Endothelial cell of umbilical vein (primary cell): ENCODE data around the gene NUBP1. TPM values are rescaled to one million over a fixed set of nuclear protein-coding genes. Genes with fewer than 3 reads are reported as not detected.

Experiments used
- BruUV-seq: library from RNA; stranded (reverse); fragments of 400-500 nt; replicated peaks from 2 replicates; lab custom pipeline; 2021; lab: Mats Ljungman, UMichigan
- CTCF ChIA-PET: fragments of 300-600, 350-600 bp; sonication (Branson Sonifier 250); formaldehyde crosslinking; loops from one replicate; lab custom pipeline; 2021; ENCODE audit warnings: antibody characterized with exemption, inconsistent platforms; lab: Charles Lee
- POLR2A ChIA-PET: fragments of 300-600, 350-600 bp; sonication (Branson Sonifier 250); formaldehyde crosslinking; loops from one replicate; lab custom pipeline; 2021; ENCODE audit warnings: antibody characterized with exemption, inconsistent platforms; lab: Charles Lee
- DNase-seq: peaks from one replicate; pipeline ENCODE4 v3.0.0-alpha.2; 2011; ENCODE audit warnings: low read depth, low spot score
- FAIRE-seq: peaks from 2 replicates; lab custom pipeline; 2011; peaks lifted over from hg19 to GRCh38; lab: Jason Lieb, UNC
- H2AFZ ChIP-seq: 2 replicates; pipeline ENCODE4 v1.6.0; 2012; ENCODE audit warnings: low read depth, low read length, control low read depth, inconsistent platforms
- H3K27ac ChIP-seq: 2 replicates; pipeline ENCODE4 v1.5.1; 2011; ENCODE audit warnings: low read depth, mild to moderate bottlenecking, control low read depth, low read length, moderate library complexity; ENCODE audit not compliant: insufficient read depth
- H3K27me3 ChIP-seq, 2 experiments: 2 replicates each; pipeline versions ENCODE4 v1.6.0 to v1.6.1; 2011; ENCODE audit warnings: low read length in 2 of 2, mixed read lengths in 1 of 2; ENCODE audit not compliant: control insufficient read depth in 2 of 2, insufficient read depth in 2 of 2
- H3K36me3 ChIP-seq, 2 experiments: 2 replicates in 1 of 2; 3 replicates in 1 of 2; pipeline ENCODE4 v1.5.1; 2011; ENCODE audit warnings: low read length in 2 of 2, mild to moderate bottlenecking in 1 of 2, moderate library complexity in 1 of 2; ENCODE audit not compliant: control insufficient read depth in 2 of 2, insufficient read depth in 2 of 2; ENCODE audit errors: extremely low read depth in 1 of 2
- H3K4me1 ChIP-seq: 3 replicates; pipeline ENCODE4 v1.5.1; 2011; ENCODE audit warnings: mild to moderate bottlenecking, low read length; ENCODE audit not compliant: control insufficient read depth, insufficient read depth; ENCODE audit errors: extremely low read depth
- H3K4me2 ChIP-seq: 2 replicates; pipeline ENCODE4 v1.6.1; 2011; ENCODE audit warnings: low read length, control low read depth, mixed read lengths; ENCODE audit not compliant: insufficient read depth
- H3K4me3 ChIP-seq, 3 experiments: fragments of 200-600 bp in 1 of 3; sonication (generic), shearing (Covaris generic) in 1 of 3; replicated peaks in 1 of 3; 2 replicates each; pipeline ENCODE4 v1.5.1; 2011 to 2016; ENCODE audit warnings: control low read depth in 3 of 3, low read length in 3 of 3, mild to moderate bottlenecking in 2 of 3, inconsistent platforms in 1 of 3, low read depth in 1 of 3, moderate library complexity in 1 of 3; ENCODE audit not compliant: insufficient read depth in 1 of 3
- H3K79me2 ChIP-seq: 2 replicates; pipeline ENCODE4 v1.6.0; 2012; ENCODE audit warnings: low read length, inconsistent platforms; ENCODE audit not compliant: control insufficient read depth, insufficient read depth
- H3K9ac ChIP-seq: replicated peaks from 2 replicates; pipeline ENCODE3; 2011; ENCODE audit warnings: low read length, control low read depth; ENCODE audit not compliant: insufficient read depth; ENCODE audit errors: extremely low read depth
- H3K9me1 ChIP-seq: replicated peaks from 3 replicates; pipeline ENCODE4 v1.6.0; 2011; ENCODE audit warnings: mild to moderate bottlenecking, low read length; ENCODE audit not compliant: control insufficient read depth, insufficient read depth; ENCODE audit errors: extremely low read depth
- H3K9me3 ChIP-seq: replicated peaks from 2 replicates; pipeline ENCODE4 v1.5.1; 2012; ENCODE audit warnings: low read length, inconsistent platforms; ENCODE audit not compliant: control insufficient read depth, insufficient read depth
- H4K20me1 ChIP-seq: replicated peaks from 2 replicates; pipeline ENCODE3; 2011; ENCODE audit warnings: mild to moderate bottlenecking, low read length; ENCODE audit not compliant: control insufficient read depth, insufficient read depth; ENCODE audit errors: extremely low read depth
- CTCF ChIP-seq, 2 donors: IDR thresholded peaks; 1 replicate in 1 of 2; 2 replicates in 1 of 2; pipeline ENCODE4 v1.5.1; 2011; ENCODE audit warnings: low read length in 2 of 2, mild to moderate bottlenecking in 2 of 2, moderate library complexity in 2 of 2, control low read depth in 1 of 2, inconsistent platforms in 1 of 2, low read depth in 1 of 2; ENCODE audit not compliant: insufficient read depth in 1 of 2; ENCODE audit errors: extremely low read depth in 1 of 2
- EZH2 ChIP-seq: IDR thresholded peaks from 2 replicates; pipeline ENCODE4 v1.6.1; 2012; ENCODE audit warnings: borderline replicate concordance, low read depth, mild to moderate bottlenecking, moderate library complexity, low read length, inconsistent platforms; ENCODE audit not compliant: severe bottlenecking
- FOS ChIP-seq: IDR thresholded peaks from 2 replicates; pipeline ENCODE4 v1.6.1; 2011; ENCODE audit warnings: mild to moderate bottlenecking, low read length, moderate library complexity, borderline replicate concordance; ENCODE audit not compliant: insufficient read depth
- GATA2 ChIP-seq: IDR thresholded peaks from 2 replicates; pipeline ENCODE4 v1.7.0; 2011; ENCODE audit warnings: low read depth, mild to moderate bottlenecking, moderate library complexity, mixed read lengths, low read length; ENCODE audit not compliant: insufficient read length, insufficient read depth
- JUN ChIP-seq: IDR thresholded peaks from 2 replicates; pipeline ENCODE4 v1.6.1; 2011; ENCODE audit warnings: borderline replicate concordance, low read depth; ENCODE audit not compliant: insufficient read length, insufficient read depth
- MAX ChIP-seq: IDR thresholded peaks from 2 replicates; pipeline ENCODE4 v1.6.1; 2011; ENCODE audit not compliant: insufficient read depth, insufficient read length
- MYC ChIP-seq: IDR thresholded peaks from one replicate; pipeline ENCODE4 v1.6.1; 2011; ENCODE audit warnings: mild to moderate bottlenecking, low read depth, low read length
- POLR2A ChIP-seq: IDR thresholded peaks from 2 replicates; pipeline ENCODE4 v1.6.1; 2012; ENCODE audit warnings: low read depth, mild to moderate bottlenecking, control low read depth, low read length
- POLR2AphosphoS5 ChIP-seq: IDR thresholded peaks from 2 replicates; pipeline ENCODE4 v1.6.1; 2012; ENCODE audit warnings: low read depth, mild to moderate bottlenecking, control low read depth, low read length, moderate library complexity; ENCODE audit not compliant: insufficient read depth
- dilution Hi-C: fragments of 300-500 bp; cut with MboI; formaldehyde crosslinking; loops from one replicate; pipeline ENCODE4 v1.15.0; 2019; ENCODE audit warnings: low sequenced_read_pairs; ENCODE audit not compliant: extremely low pct_ligation_motif_present
- intact Hi-C: fragments of 100-400 bp; cut with micrococcal nuclease; formaldehyde crosslinking; loops from one replicate; pipeline ENCODE4 v1.10.0; 2022
- polyA plus RNA-seq, 4 experiments: library from polyadenylated mRNA; depleted of rRNA in 3 of 4; stranded (reverse) in 3 of 4; unstranded in 1 of 4; fragments of >200 nt; gene quantifications; 2 replicates each; pipeline versions ENCODE4 v1.2.1 to v1.2.3, GENCODE V29; 2011 to 2012; ENCODE audit warnings: missing spikeins in 1 of 4
- total RNA-seq: library from RNA; stranded (reverse); gene quantifications from 2 replicates; pipeline ENCODE4 v1.2.3, GENCODE V29; 2021

Gene NUBP1
- total and polyA plus RNA-seq, 2 donors (not counting 3 experiments of a cell fraction or from before 2014, with no cell fraction given), result 23.6 to 30.8 TPM

- no peaks in the 10 kb centered on the region for H3K4me1 ChIP-seq
- no peak overlapping the region for H3K27ac ChIP-seq
- FAIRE-seq (no peak), DNase-seq (no peak)
- intact Hi-C loops (no loop called here), dilution Hi-C loops (no loop called here)
- H3K36me3 ChIP-seq, result no peaks in the 10 kb centered on the region
- no peaks in the 10 kb centered on the region for H3K9me1 ChIP-seq
- CTCF ChIA-PET, result no interaction called here
- H3K9ac ChIP-seq, result no peak overlapping the region
- no peak overlapping the region for H3K4me3 ChIP-seq
- TF ChIP-seq MYC, result no peak
- no peak for TF ChIP-seq GATA2
- TF ChIP-seq JUN, result no peak
- no peaks in the 10 kb centered on the region for H3K9me3 ChIP-seq
- H2AFZ ChIP-seq, result peak overlapping the region; percentile 29
- BruUV-seq, result no TSS peak
- POLR2A ChIA-PET, result no interaction called here
- H3K27me3 ChIP-seq, result no peaks in the 10 kb centered on the region
- no peak overlapping the region for H3K4me2 ChIP-seq
- no peaks in the 10 kb centered on the region for H3K79me2 ChIP-seq
- H4K20me1 ChIP-seq, result no peaks in the 10 kb centered on the region
Observed at GRCh38 chr16:10708969-10709368, 34.7 kb upstream of the NUBP1 start.

GRCh38 chr16:10728003-10728887, 15.4 kb upstream of the NUBP1 start:
- H4K20me1 ChIP-seq, result no peaks in the 10 kb centered on the region
- ChIA-PET CTCF (no interaction called here), POLR2A (no interaction called here)
- H3K27me3 ChIP-seq, result no peaks in the 10 kb centered on the region
- BruUV-seq, result no TSS peak
- FAIRE-seq (no peak), DNase-seq (no peak)
- H3K36me3 ChIP-seq, result no peaks in the 10 kb centered on the region
- no peaks in the 10 kb centered on the region for H3K4me1 ChIP-seq
- no peak for TF ChIP-seq MYC
- TF ChIP-seq EZH2, result no peak
- no peak for TF ChIP-seq FOS
- no peak for TF ChIP-seq POLR2AphosphoS5
- no peak for TF ChIP-seq POLR2A
- no peak for TF ChIP-seq CTCF (IDR thresholded peaks at IDR 0.05; ENCODE audit: extremely low read depth in 1 of 2, insufficient read depth in 1 of 2, low read depth in 1 of 2, low read length in 2 of 2)
- no peak for TF ChIP-seq MAX
- TF ChIP-seq GATA2, result no peak
- TF ChIP-seq JUN, result no peak
- no peaks in the 10 kb centered on the region for H3K9me3 ChIP-seq
- dilution Hi-C loops, result no loop called here
- intact Hi-C loops, result no loop called here
- H3K9me1 ChIP-seq, result no peaks in the 10 kb centered on the region
- no peak overlapping the region for H3K27ac ChIP-seq
- H3K9ac ChIP-seq, result no peak overlapping the region
- H3K79me2 ChIP-seq, result no peaks in the 10 kb centered on the region
- no peak overlapping the region for H3K4me3 ChIP-seq
- H3K4me2 ChIP-seq, result no peak overlapping the region
- H2AFZ ChIP-seq, result no peak overlapping the region
